SJCRH30 (cell line): Measurements from ENCODE around the gene MYO9B. TPM values are rescaled to one million over a fixed set of nuclear protein-coding genes. Genes with fewer than 3 reads are reported as not detected.

Experiments used
- DNase-seq, 2 experiments: peaks; one replicate each; pipeline ENCODE4 v3.0.0-alpha.2; 2015 to 2020
- H3K27ac ChIP-seq: fragments of 250-450 bp; sonication (Bioruptor Pico); 2 replicates; pipeline ENCODE4 v1.5.1; 2020; ENCODE audit warnings: mild to moderate bottlenecking, moderate library complexity
- H3K27me3 ChIP-seq: fragments of 250-450 bp; sonication (Bioruptor Pico); 2 replicates; pipeline ENCODE4 v1.5.1; 2020; ENCODE audit warnings: mild to moderate bottlenecking, moderate library complexity
- H3K36me3 ChIP-seq: fragments of 250-450 bp; sonication (Bioruptor Pico); 2 replicates; pipeline ENCODE4 v1.5.1; 2020; ENCODE audit warnings: mild to moderate bottlenecking, moderate library complexity
- H3K4me1 ChIP-seq: fragments of 250-450 bp; sonication (Bioruptor Pico); 2 replicates; pipeline ENCODE4 v1.5.1; 2020; ENCODE audit warnings: mild to moderate bottlenecking, moderate library complexity
- H3K4me3 ChIP-seq: fragments of 250-450 bp; sonication (Bioruptor Pico); 2 replicates; pipeline ENCODE4 v1.5.1; 2020; ENCODE audit warnings: mild to moderate bottlenecking, moderate library complexity
- H3K9me3 ChIP-seq: fragments of 250-450 bp; sonication (Bioruptor Pico); replicated peaks from 2 replicates; pipeline ENCODE4 v1.5.1; 2020; ENCODE audit warnings: mild to moderate bottlenecking, moderate library complexity
- total RNA-seq: library from RNA; depleted of rRNA; stranded (reverse); fragments of >200 nt; shearing (Covaris generic); gene quantifications from 2 replicates; pipeline ENCODE4 v1.2.3, GENCODE V29; 2014

MYO9B gene
- total RNA-seq, 1 experiment from 2014 or later: 48.4 TPM

DNA sequence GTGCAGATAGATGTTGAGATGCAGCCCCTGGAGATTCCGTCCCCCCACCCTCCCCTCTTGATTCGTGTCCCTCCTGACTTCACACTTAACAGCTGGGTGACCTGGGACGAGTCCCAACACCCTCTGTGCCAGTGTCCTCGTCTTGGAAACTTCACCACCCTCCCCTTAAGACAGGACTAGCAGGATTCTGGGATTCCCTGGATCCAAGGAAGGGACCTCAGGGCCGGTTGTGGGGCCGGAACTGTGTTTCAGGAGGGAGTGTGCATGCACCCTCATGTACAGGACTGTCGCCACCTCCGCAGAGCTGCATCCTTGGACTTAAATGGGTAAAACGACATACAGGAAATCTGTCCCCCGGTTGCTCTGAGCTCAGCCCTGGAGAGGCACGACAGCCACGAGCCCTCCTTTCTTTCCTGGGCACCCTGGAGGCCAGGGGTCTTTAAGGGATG lies 990 bp downstream of the MYO9B start:
- peak; percentile 38 for DNase-seq
- Histone ChIP-seq H3K4me3 (peak overlapping the region; percentile 87), H3K27me3 (no peaks in the 10 kb centered on the region), H3K36me3 (peaks cover 18% of the 10 kb centered on the region), H3K27ac (peak overlapping the region; percentile 64), H3K9me3 (no peaks in the 10 kb centered on the region), H3K4me1 (no peaks in the 10 kb centered on the region; the same call in 1 of the 2 replicates)

DNA sequence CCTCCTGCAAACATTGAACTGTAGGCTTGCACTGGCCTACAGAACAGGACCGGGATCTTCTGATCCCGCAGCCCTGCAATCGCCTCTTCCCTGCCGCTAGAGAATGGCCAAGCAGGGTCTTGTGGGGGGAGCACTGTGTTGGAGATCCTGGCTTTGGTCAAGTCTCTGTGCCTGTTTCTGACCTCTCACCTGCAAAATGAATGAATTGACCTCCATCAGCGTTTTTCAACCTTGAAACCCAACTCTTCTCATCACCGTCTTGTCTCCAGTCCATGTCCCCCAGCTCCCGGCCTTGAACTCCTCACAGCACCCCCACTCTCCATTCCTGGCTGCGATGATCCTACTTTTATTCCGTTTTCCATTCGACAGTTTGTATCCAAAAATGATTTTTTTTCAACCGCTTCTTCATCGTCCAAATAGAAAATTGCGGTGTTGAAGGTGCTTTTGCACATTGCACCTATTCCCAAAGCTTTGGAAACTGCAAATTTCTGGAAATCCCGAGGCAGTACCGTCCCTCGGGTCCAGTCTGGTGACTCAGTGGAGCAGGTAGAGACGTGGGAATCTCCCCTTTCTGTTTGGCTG lies 2.0 kb downstream of the MYO9B start:
- H3K4me3 ChIP-seq: no peak overlapping the region
- no peaks in the 10 kb centered on the region for H3K9me3 ChIP-seq
- no peaks in the 10 kb centered on the region; the same call in 1 of the 2 replicates for H3K4me1 ChIP-seq
- no peak overlapping the region for H3K27ac ChIP-seq
- no peaks in the 10 kb centered on the region for H3K27me3 ChIP-seq
- H3K36me3 ChIP-seq: peaks cover 14% of the 10 kb centered on the region
- DNase-seq: no peak

DNA sequence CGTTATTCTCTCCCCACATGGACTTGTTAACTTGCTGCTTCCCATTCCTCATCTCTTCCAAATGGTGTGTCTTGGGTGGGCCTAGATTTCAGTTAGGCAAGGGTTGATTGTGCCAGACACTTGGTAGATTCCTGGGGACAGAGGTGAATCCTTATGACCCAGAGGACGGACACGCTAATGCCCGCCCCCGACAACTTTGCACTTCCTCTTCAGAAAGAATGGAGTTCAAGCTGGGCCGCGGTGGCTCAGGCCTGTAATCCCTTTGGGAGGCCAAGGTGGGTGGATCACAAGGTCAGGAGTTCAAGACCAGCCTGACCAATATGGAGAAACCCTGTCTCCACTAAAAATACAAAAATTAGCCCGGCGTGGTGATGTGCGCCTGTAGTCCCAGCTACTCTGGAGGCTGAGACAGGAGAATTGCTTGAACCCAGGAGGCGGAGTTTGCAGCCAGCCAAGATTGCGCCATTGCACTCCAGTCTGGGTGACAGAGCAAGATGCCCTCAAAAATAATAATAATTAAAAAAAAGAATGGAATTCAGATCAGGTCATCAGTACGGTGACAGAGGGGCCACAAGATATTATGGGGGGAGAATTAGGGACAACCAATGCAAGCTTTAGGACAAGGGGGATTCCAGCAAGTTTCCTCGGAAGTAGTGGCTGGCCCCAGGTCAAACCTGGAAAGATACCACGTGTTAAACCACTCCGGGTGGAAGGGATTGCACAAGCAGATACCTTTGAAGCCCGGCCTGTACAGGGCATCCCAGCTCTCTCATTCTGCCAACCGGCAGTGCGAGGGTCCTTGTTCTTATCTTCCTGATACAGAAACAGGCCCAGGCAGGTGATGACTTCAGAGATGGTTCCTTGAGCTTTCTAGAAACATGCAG lies 2.7 kb downstream of the MYO9B start:
- Histone ChIP-seq H3K9me3 (no peaks in the 10 kb centered on the region), H3K4me1 (no peaks in the 10 kb centered on the region; the same call in 1 of the 2 replicates), H3K27ac (no peak overlapping the region), H3K27me3 (no peaks in the 10 kb centered on the region), H3K36me3 (peaks cover 9% of the 10 kb centered on the region), H3K4me3 (no peak overlapping the region)
- DNase-seq: no peak

DNA sequence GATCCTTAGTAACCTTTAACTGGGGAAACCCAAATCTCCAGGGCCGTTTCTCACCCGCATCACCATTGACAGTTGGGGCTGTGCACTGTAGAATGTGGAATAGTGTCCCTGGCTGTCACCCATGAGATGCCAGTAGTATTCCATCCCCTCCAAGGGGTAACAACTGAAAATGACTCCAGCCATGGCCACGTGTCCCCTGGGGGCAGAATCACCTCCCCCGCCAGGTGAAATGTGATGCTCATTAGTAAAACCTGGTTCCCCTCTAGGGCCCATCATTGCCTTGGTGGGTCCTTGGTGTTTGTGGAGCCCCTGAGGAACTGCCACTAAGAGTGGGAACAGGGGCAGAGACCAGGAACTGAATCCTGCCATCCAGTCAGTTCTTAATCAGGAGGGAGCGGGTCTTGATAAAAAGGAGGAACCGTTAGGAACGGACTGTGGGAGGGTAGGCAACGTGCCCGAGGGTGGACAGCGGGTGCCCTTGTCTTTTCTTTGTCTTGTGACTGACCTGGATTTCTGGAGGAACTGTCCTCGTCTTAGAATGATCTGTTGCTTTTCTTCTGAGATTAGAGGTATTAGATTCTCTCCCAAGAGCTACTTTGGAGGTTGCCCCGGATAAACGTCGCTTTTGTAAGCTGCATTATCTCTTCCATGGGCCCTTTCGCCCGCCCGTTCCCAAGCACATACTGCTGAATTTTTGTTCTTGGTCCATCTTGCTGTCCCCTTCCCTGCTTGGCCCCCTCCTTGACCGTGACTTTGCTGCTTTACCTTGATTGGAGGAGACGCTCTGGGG lies 3.5 kb downstream of the MYO9B start:
- DNase-seq: no peak
- no peaks in the 10 kb centered on the region for H3K9me3 ChIP-seq
- peak overlapping the region; percentile 48 for H3K27ac ChIP-seq
- H3K36me3 ChIP-seq: peaks cover 4% of the 10 kb centered on the region; the same call in 1 of the 2 replicates
- no peaks in the 10 kb centered on the region; the same call in 1 of the 2 replicates for H3K4me1 ChIP-seq
- no peaks in the 10 kb centered on the region for H3K27me3 ChIP-seq
- peak overlapping the region; percentile 30 for H3K4me3 ChIP-seq

DNA sequence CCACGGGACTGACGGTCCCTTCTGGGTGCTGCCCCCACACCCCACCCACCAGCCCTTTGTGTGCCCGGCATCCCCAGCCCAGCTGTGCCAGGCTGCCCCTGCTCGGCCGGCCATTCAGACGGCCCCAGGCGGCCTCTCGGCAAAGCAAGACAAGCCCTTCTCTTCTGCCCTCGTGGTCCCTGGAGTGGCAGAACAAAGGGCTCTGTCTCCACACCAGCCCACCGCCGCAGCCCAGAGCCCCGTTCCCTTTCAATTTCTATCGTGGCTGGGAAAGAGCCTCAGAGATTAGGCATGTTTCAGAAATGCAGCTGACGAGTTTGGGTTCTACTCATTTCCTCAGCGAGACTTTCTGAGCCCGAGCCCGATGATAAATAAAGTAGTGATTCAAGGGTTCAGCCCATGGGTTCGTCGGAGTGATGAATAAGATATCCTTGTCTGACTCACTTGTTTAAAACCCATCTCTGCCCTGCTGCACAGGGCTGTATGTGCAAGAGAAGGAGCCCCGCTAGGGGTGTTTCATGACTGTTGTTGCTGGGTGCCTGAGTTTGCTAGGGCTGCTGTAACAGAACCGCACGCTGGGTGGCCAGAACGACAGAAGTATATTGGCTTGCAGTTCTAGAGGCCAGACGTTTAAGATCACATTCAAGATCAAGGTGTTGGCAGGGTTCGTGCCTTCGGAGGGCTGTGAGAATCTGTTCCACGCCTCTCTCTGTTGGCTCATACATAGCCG lies 4.3 kb downstream of the MYO9B start:
- Histone ChIP-seq H3K27ac (peak overlapping the region; percentile 48), H3K9me3 (no peaks in the 10 kb centered on the region), H3K36me3 (peaks cover 4% of the 10 kb centered on the region; the same call in 1 of the 2 replicates), H3K4me3 (peak overlapping the region; percentile 30), H3K4me1 (no peaks in the 10 kb centered on the region), H3K27me3 (no peaks in the 10 kb centered on the region)
- peak; percentile 45 to 55 for DNase-seq

DNA sequence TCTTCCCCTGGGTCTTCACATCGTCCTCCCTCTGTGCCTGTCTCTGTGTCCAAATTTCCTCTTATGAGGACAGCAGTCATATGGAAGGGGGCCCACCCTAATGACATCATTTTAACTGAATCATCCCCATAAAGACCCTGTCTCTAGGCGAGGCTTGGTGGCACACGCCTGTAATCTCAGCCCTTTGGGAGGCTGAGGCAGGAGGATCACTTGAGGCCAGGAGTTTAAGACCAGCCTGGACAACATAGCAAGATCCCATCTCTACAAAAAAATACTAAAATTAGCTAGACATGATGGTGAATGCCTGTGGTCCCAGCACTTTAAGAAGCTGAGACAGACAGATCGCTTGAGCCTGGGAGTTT lies 4.8 kb downstream of the MYO9B start:
- Histone ChIP-seq H3K27me3 (no peaks in the 10 kb centered on the region), H3K36me3 (peaks cover 4% of the 10 kb centered on the region; the same call in 1 of the 2 replicates), H3K9me3 (no peaks in the 10 kb centered on the region), H3K27ac (no peak overlapping the region), H3K4me1 (no peaks in the 10 kb centered on the region), H3K4me3 (peak overlapping the region; percentile 30; the same call in 1 of the 2 replicates)
- no peak for DNase-seq

DNA sequence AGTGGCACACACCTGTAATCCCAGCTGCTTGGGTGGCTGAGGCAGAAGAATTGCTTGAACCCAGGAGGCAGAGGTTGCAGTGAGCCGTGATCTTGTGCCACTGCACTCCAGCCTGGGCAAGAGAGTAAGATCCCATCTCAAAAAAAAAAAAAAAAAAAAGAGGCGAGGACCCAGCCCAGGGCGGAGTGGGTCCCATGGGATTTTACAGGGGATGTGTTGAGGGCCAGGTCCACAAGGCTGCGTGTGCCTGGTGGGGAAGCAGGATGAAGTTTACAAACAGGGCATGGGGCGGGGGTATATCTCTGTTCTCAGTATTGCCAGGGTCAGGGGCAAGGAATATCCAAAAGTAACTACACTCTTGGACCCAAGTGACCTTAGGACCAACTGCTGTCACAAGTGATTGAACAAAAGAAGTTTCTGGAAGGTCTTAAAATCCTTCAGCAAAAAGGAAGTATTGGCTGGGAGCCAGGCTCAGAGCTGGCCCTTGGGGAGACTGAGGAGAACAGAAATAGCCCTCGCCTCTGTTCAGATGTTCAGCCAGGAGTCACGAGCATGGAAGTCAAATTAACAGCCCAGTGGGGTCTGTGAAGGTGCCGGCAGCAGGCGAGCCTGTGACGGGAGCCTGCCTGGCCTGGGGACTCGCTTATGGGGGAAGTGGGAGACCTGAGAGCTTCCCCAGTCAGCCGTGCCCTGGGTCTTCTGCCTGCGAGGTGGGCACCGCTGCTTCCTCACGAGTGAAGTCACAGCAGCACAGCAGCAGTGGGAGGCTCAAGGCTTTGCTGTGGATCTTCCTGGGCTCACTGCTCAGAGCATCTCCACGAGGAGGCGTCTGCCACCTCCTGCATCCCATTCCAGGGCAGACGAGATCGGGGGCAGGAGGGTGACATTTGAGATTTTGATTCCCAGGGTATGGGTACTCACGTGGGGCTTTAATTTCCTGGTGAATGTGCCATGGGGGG lies 6.4 kb downstream of the MYO9B start:
- Histone ChIP-seq H3K27me3 (no peaks in the 10 kb centered on the region), H3K9me3 (no peaks in the 10 kb centered on the region), H3K4me3 (no peak overlapping the region), H3K4me1 (no peaks in the 10 kb centered on the region), H3K36me3 (peaks cover 4% of the 10 kb centered on the region), H3K27ac (no peak overlapping the region)
- DNase-seq: no peak

DNA sequence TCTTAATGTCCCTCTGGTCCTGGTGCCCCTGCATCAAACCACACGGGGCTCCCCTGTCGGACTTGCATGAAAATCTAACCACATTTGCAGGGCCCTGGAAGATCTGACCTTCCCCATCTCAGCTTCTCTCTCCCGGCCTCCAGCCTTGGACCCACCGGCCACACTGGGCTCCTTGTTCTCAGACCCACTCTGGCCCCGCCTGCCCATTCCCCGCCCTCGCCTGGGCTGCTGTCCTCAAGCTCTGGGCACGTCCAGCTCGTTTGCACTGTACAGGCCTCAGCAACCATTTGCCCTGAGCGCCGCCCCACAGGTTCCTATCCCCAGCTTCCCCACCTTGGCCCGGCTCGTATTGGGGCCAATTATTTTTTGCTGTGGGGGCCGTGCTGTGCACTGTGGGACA lies 10.5 kb downstream of the MYO9B start:
- Histone ChIP-seq H3K27me3 (no peaks in the 10 kb centered on the region), H3K36me3 (peaks cover 3% of the 10 kb centered on the region), H3K9me3 (no peaks in the 10 kb centered on the region), H3K4me1 (peaks cover 6% of the 10 kb centered on the region), H3K4me3 (no peak overlapping the region), H3K27ac (no peak overlapping the region)
- no peak for DNase-seq

DNA sequence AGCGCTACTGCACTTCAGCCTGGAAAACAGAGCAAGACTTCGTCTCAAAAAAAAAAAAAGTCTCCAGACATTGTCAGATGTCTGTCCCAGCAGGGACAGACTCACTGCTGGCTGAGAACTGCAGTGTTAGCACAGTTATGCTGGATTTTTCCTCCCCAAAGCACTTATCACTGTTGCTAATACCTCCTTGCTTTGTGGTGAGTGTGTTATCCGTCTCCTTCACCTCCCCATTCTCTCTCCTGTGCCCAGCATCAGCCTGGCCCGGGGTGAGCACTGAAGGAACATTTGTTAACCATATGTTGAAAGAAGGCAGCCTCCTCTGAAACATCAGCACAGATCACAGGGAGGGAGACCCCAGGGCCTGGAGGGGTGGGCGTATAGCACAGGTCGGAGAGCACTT lies 11.3 kb downstream of the MYO9B start:
- H3K9me3 ChIP-seq: no peaks in the 10 kb centered on the region
- H3K27me3 ChIP-seq: no peaks in the 10 kb centered on the region
- H3K36me3 ChIP-seq: no peaks in the 10 kb centered on the region; the same call in 1 of the 2 replicates
- peaks cover 6% of the 10 kb centered on the region for H3K4me1 ChIP-seq
- DNase-seq: no peak
- no peak overlapping the region for H3K27ac ChIP-seq
- no peak overlapping the region for H3K4me3 ChIP-seq

DNA sequence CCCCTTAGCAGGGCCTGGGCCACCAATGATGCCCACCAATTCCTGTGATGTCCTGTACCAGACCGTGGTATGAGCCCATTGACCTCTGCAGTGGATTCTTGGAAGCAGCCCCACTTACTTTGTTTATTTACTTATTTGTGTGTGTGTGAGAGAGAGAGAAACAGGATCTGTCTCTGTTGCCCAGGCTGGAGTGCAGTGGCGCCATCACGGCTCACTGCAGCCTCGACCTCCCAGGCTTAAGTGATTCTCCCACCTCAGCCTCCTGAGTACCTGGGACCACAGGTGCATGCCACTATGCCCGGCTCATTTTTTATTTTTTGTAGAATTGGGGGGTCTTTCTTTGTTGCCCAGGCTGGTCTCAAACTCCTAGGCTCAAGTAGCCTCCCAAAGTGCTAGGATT lies 13.0 kb downstream of the MYO9B start:
- H3K4me3 ChIP-seq: no peak overlapping the region
- H3K4me1 ChIP-seq: peaks cover 6% of the 10 kb centered on the region
- DNase-seq: no peak
- no peaks in the 10 kb centered on the region for H3K9me3 ChIP-seq
- no peaks in the 10 kb centered on the region for H3K27me3 ChIP-seq
- no peaks in the 10 kb centered on the region; the same call in 1 of the 2 replicates for H3K36me3 ChIP-seq
- no peak overlapping the region; the same call in 1 of the 2 replicates for H3K27ac ChIP-seq

DNA sequence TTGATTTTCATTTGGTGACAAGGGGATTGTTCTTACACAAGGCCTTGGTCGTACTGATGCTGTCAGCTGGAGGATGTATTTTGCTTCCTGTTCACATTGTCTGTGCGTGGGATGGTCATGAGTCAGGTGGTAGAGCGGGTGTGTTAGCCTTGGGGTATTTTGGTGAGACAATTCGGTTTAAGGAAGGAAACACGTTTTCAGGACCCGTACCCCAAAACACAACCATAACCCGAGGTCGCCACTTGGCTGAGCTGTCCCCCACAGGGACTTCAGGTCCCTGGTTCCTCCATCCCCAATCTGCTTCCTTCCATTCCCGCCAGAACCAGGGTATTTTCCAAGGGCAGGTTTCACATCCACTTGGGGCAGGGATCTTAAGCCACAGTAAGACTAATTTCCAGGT lies 15.0 kb downstream of the MYO9B start:
- no peaks in the 10 kb centered on the region for H3K9me3 ChIP-seq
- no peaks in the 10 kb centered on the region; the same call in 1 of the 2 replicates for H3K36me3 ChIP-seq
- H3K27ac ChIP-seq: no peak overlapping the region
- no peak overlapping the region for H3K4me3 ChIP-seq
- no peak for DNase-seq
- H3K4me1 ChIP-seq: peaks cover 6% of the 10 kb centered on the region
- no peaks in the 10 kb centered on the region for H3K27me3 ChIP-seq

DNA sequence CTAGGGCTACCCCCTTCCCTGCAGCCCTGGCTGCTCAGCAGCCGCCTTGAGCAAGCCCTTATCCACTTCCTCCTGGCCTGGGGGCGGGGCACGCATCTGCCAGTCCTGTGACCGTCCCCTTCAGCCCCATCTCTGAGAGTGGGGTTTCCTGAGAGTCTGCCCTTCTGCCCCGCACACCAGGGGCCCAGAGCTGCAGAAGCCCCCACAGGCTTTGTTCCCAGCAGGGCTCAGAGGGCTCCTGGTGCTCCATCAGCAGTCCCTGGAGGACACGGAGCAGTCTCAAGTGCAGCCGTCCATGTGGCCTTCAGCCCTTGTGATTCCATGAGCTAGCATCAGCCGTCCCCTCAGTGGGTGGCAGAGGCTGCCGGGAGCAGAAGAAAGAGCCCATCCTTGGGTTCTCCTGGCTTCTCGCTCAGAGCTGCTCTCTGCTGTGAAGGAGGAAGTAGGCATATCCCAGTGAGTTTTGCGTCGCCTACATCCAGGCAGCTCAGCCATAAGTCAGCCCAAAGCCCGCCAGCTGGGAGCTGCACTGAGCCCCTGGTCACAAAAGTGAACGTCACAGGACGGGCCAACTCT lies 16.3 kb downstream of the MYO9B start:
- Histone ChIP-seq H3K27me3 (no peaks in the 10 kb centered on the region), H3K4me1 (peaks cover 6% of the 10 kb centered on the region), H3K36me3 (no peaks in the 10 kb centered on the region), H3K9me3 (no peaks in the 10 kb centered on the region), H3K27ac (no peak overlapping the region), H3K4me3 (no peak overlapping the region)
- DNase-seq: no peak

DNA sequence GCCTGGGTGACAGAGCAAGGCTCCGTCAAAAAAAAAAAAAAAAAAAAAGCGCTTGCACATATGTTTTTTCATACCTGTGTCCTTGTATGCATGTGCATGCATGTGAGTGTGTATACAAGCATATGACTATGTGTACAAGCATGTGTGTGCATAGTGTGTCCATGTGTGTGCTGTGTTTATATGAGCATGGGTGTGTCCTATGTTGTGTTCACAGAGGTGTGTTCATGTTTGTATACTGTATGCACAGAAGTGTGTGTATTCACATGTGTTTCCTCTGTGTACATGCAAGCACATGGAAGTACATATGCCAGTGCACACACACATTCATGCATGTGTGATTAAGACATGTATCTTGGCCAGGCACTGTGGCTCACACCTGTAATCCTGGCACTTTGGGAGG lies 17.1 kb downstream of the MYO9B start:
- Histone ChIP-seq H3K4me1 (peaks cover 6% of the 10 kb centered on the region), H3K36me3 (no peaks in the 10 kb centered on the region), H3K27ac (no peak overlapping the region), H3K27me3 (no peaks in the 10 kb centered on the region), H3K9me3 (no peaks in the 10 kb centered on the region), H3K4me3 (no peak overlapping the region)
- no peak for DNase-seq
